Testis (tissue), 3 donors: ENCODE results near the gene HHLA2. TPM values are rescaled to one million over a fixed set of nuclear protein-coding genes. Genes with fewer than 3 reads are reported as not detected.

ENCODE experiments used
- DNase-seq: peaks from one replicate; pipeline ENCODE4 v3.0.0-alpha.2; 2019
- H3K27ac ChIP-seq, 2 donors: fragments of 200-600 bp; sonication (generic); one replicate each; pipeline ENCODE4 v1.5.1; 2019
- H3K27me3 ChIP-seq: fragments of 200-600 bp; sonication (generic); one replicate; pipeline ENCODE4 v1.5.1; 2019
- H3K36me3 ChIP-seq: fragments of 200-600 bp; sonication (generic); one replicate; pipeline ENCODE4 v1.5.1; 2017; ENCODE audit warnings: low read depth; ENCODE audit errors: missing control alignments
- H3K4me1 ChIP-seq: fragments of 200-600 bp; sonication (generic); one replicate; pipeline ENCODE4 v1.5.1; 2019
- H3K4me3 ChIP-seq, 2 donors: fragments of 200-600 bp; sonication (generic); one replicate each; pipeline ENCODE4 v1.5.1; 2017 to 2019
- H3K9me3 ChIP-seq: fragments of 200-600 bp; sonication (generic); one replicate; pipeline ENCODE4 v1.5.1; 2017
- POLR2A ChIP-seq: fragments of 450-650 bp; IDR thresholded peaks from one replicate; pipeline ENCODE4 v1.6.1; 2017; ENCODE audit warnings: antibody characterized with exemption, mild to moderate bottlenecking, moderate library complexity
- WGBS, 2 donors: methylation state at CpG; one replicate each; pipeline ENCODE4 v1.1.5; 2018; 5-methylcytosine and 5-hydroxymethylcytosine counted together
- intact Hi-C: fragments of 100-400 bp; cut with DNase I; formaldehyde crosslinking; loops from one replicate; pipeline ENCODE4 v1.15.1; 2023; ENCODE audit warnings: low total_unique reads
- polyA plus RNA-seq: library from polyadenylated mRNA; stranded (reverse); fragments of 350-450 nt; fragmentation: Illumina TruSeq; extraction: RNeasy Lipid Tissue Mini Kit (QIAGEN cat#74804); gene quantifications from one replicate; pipeline ENCODE4 v1.2.3, GENCODE V29; 2014; ENCODE audit warnings: low read depth, low replicate concordance; ENCODE audit not compliant: insufficient read depth
- total RNA-seq, 2 donors: library from RNA; depleted of rRNA; stranded (reverse); fragments of >200 nt; gene quantifications; one replicate each; pipeline ENCODE4 v1.2.3, GENCODE V29; 2016
- TF ChIP-seq, protein P1 (sequence below), 3 experiments: fragments of 450-650 bp in 2 of 3; fragments of 200-600 bp in 1 of 3; sonication (generic) in 1 of 3; IDR thresholded peaks; one replicate each; pipeline ENCODE4 v1.5.1; 2016 to 2019; ENCODE audit warnings: antibody characterized with exemption in 3 of 3, mild to moderate bottlenecking in 2 of 3, moderate library complexity in 1 of 3

The HHLA2 gene
- total and polyA plus RNA-seq, 3 donors from 2014 or later: 1.5 to 6.7 (median 5.2) TPM

GRCh38 chr3:108341911-108342310 lies 45.6 kb downstream of the HHLA2 start:
- Histone ChIP-seq H3K27me3 (no peaks in the 10 kb centered on the region), H3K27ac (no peak overlapping the region), H3K4me3 (no peak overlapping the region), H3K36me3 (no peaks in the 10 kb centered on the region), H3K4me1 (no peaks in the 10 kb centered on the region), H3K9me3 (no peaks in the 10 kb centered on the region)
- intact Hi-C loops: no loop called here
- WGBS, 2 donors: 75 to 77% methylated on average over 6 of the region's 6 CpGs
- TF ChIP-seq POLR2A: no peak
- TF ChIP-seq, protein P1, sequence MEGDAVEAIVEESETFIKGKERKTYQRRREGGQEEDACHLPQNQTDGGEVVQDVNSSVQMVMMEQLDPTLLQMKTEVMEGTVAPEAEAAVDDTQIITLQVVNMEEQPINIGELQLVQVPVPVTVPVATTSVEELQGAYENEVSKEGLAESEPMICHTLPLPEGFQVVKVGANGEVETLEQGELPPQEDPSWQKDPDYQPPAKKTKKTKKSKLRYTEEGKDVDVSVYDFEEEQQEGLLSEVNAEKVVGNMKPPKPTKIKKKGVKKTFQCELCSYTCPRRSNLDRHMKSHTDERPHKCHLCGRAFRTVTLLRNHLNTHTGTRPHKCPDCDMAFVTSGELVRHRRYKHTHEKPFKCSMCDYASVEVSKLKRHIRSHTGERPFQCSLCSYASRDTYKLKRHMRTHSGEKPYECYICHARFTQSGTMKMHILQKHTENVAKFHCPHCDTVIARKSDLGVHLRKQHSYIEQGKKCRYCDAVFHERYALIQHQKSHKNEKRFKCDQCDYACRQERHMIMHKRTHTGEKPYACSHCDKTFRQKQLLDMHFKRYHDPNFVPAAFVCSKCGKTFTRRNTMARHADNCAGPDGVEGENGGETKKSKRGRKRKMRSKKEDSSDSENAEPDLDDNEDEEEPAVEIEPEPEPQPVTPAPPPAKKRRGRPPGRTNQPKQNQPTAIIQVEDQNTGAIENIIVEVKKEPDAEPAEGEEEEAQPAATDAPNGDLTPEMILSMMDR (IDR thresholded peaks at IDR 0.05): no peak
- DNase-seq: no peak

- no peaks in the 10 kb centered on the region for H3K27me3 ChIP-seq
- no peaks in the 10 kb centered on the region for H3K4me1 ChIP-seq
- no peaks in the 10 kb centered on the region for H3K36me3 ChIP-seq
- no peak for TF ChIP-seq POLR2A
- TF ChIP-seq, protein P1 (IDR thresholded peaks at IDR 0.05): no peak
- 63 to 86% methylated on average over 4 of the region's 4 CpGs for WGBS, 2 donors
- DNase-seq: no peak
- no peak overlapping the region for H3K4me3 ChIP-seq
- no peak overlapping the region for H3K27ac ChIP-seq
- H3K9me3 ChIP-seq: no peaks in the 10 kb centered on the region
- intact Hi-C loops: no loop called here
These were observed 46.6 kb downstream of the HHLA2 start for GRCh38 chr3:108342837-108343486.

- DNase-seq: no peak
- no peak overlapping the region for H3K4me3 ChIP-seq
- no peak for TF ChIP-seq POLR2A
- H3K4me1 ChIP-seq: no peaks in the 10 kb centered on the region
- no peak overlapping the region for H3K27ac ChIP-seq
- intact Hi-C loops: no loop called here
- no peaks in the 10 kb centered on the region for H3K9me3 ChIP-seq
- WGBS, 2 donors: 78 to 87% methylated on average over 4 of the region's 4 CpGs
- H3K27me3 ChIP-seq: no peaks in the 10 kb centered on the region
- no peaks in the 10 kb centered on the region for H3K36me3 ChIP-seq
These were observed 47.1 kb downstream of the HHLA2 start for GRCh38 chr3:108343491-108343890.

- DNase-seq: no peak
- Histone ChIP-seq H3K4me1 (no peaks in the 10 kb centered on the region), H3K27me3 (no peaks in the 10 kb centered on the region), H3K36me3 (no peaks in the 10 kb centered on the region), H3K9me3 (no peaks in the 10 kb centered on the region), H3K27ac (no peak overlapping the region), H3K4me3 (no peak overlapping the region)
- intact Hi-C loops: no loop called here
- 48 to 61% methylated on average over 6 of the region's 6 CpGs for WGBS, 2 donors
- TF ChIP-seq, protein P1 (IDR thresholded peaks at IDR 0.05): no peak
- no peak for TF ChIP-seq POLR2A
These were observed 49.3 kb downstream of the HHLA2 start for GRCh38 chr3:108345492-108346205.

GRCh38 chr3:108346301-108347227 lies 50.2 kb downstream of the HHLA2 start:
- Histone ChIP-seq H3K27ac (no peak overlapping the region), H3K4me1 (no peaks in the 10 kb centered on the region), H3K4me3 (no peak overlapping the region), H3K9me3 (no peaks in the 10 kb centered on the region), H3K27me3 (no peaks in the 10 kb centered on the region), H3K36me3 (no peaks in the 10 kb centered on the region)
- 78 to 80% methylated on average over 5 of the region's 5 CpGs for WGBS, 2 donors
- DNase-seq: no peak
- TF ChIP-seq, protein P1 (IDR thresholded peaks at IDR 0.05): no peak
- no peak for TF ChIP-seq POLR2A
- intact Hi-C loops: no loop called here
